Occipital lobe (tissue), 2 donors: ENCODE results near the gene STARD13. TPM values are rescaled to one million over a fixed set of nuclear protein-coding genes. Genes with fewer than 3 reads are reported as not detected.

Source experiments
- DNase-seq: peaks from one replicate; lab custom pipeline; 2025; lab: John Stamatoyannopoulos, UW
- total RNA-seq: library from RNA; depleted of rRNA; stranded (reverse); fragments of >200 nt; gene quantifications from one replicate; pipeline ENCODE4 v1.2.3, GENCODE V29; 2014

The STARD13 gene
- total RNA-seq, 1 donor from 2014 or later = 12.3 TPM

- no peak for DNase-seq
These were observed 7.6 kb downstream of the STARD13 start for GRCh38 chr13:33277946-33278345.

- DNase-seq = no peak
These were observed 8.4 kb downstream of the STARD13 start for GRCh38 chr13:33277037-33277740.

- DNase-seq = no peak
These were observed 9.0 kb downstream of the STARD13 start for GRCh38 chr13:33276570-33276969.

GRCh38 chr13:33275916-33276315 lies 9.6 kb downstream of the STARD13 start:
- no peak for DNase-seq

- no peak for DNase-seq
These were observed 11.3 kb downstream of the STARD13 start for GRCh38 chr13:33274264-33274663.

GRCh38 chr13:33272531-33273124 lies 12.9 kb downstream of the STARD13 start:
- no peak for DNase-seq

GRCh38 chr13:33271759-33272158 lies 13.8 kb downstream of the STARD13 start:
- DNase-seq = no peak

GRCh38 chr13:33270895-33271538 lies 14.5 kb downstream of the STARD13 start:
- DNase-seq = no peak

GRCh38 chr13:33265607-33266006 lies 19.9 kb downstream of the STARD13 start:
- no peak for DNase-seq

- no peak for DNase-seq
These were observed 20.4 kb downstream of the STARD13 start for GRCh38 chr13:33265133-33265532.

GRCh38 chr13:33264620-33264978 lies 21.0 kb downstream of the STARD13 start:
- DNase-seq = no peak

GRCh38 chr13:33263976-33264619 lies 21.5 kb downstream of the STARD13 start:
- no peak for DNase-seq

GRCh38 chr13:33263484-33263883 lies 22.1 kb downstream of the STARD13 start:
- DNase-seq = no peak

- no peak for DNase-seq
These were observed 22.6 kb downstream of the STARD13 start for GRCh38 chr13:33262997-33263396.

GRCh38 chr13:33262594-33262993 lies 23.0 kb downstream of the STARD13 start:
- no peak for DNase-seq

GRCh38 chr13:33262062-33262487 lies 23.5 kb downstream of the STARD13 start:
- DNase-seq = no peak

- peak; percentile 32 for DNase-seq
These were observed 24.0 kb downstream of the STARD13 start for GRCh38 chr13:33261387-33262061.

GRCh38 chr13:33260168-33261098 lies 25.1 kb downstream of the STARD13 start:
- no peak for DNase-seq

GRCh38 chr13:33259296-33259695 lies 26.3 kb downstream of the STARD13 start:
- DNase-seq = no peak

- DNase-seq = no peak
These were observed 26.8 kb downstream of the STARD13 start for GRCh38 chr13:33258808-33259193.
